Measurements from ENCODE around the gene AIG1. TPM values are rescaled to one million over a fixed set of nuclear protein-coding genes. Genes with fewer than 3 reads are reported as not detected.

Gene AIG1
- total and polyA plus RNA-seq, 2 of the 13 experiments (the other 11 are each of a cell fraction or from before 2014, with no cell fraction given): 115 to 197 TPM

DNA sequence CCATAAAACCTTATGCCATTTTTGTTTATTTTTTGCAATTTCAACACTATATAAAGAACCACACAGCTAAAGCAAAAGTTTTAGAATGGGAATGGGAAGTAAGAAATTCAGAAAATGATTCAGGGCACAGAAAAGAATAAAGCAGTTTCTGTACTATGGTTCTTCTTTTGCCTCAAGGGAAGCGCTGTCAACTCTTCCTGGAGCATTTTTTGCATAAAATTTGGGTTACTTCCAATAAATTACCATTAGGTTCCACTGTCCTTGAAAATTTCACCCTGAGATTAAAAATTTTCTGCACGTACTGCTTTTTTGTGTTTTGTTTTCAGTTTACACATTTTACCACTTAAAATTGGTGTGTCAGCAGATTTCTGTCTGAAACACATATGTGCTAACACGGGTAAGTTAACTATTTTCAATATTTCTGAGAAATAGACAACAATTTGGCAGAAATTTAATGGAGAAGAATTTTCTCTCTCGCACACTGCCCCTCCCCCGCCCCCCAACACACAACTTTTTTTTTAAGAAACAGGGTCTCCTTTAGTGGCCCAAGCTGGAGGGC is 310.2 kb downstream of the AIG1 start:
- in situ Hi-C loops (cut with HindIII; ENCODE audit: extremely low pct_ligation_motif_present, low pct_unique_long_range_greater_than_20kb): no loop called here
- no peaks in the 10 kb centered on the region for H3K36me3 ChIP-seq (replicated peaks in 1 of 2; ENCODE audit: control insufficient read depth in 1 of 2, insufficient read depth in 2 of 2, low read length in 2 of 2)
- H3K79me2 ChIP-seq (ENCODE audit: insufficient read depth, low read length): no peaks in the 10 kb centered on the region
- no peaks in the 10 kb centered on the region for H4K20me1 ChIP-seq (ENCODE audit: insufficient read depth, low read length)
- H3K4me1 ChIP-seq (ENCODE audit: insufficient read depth, low read length): no peaks in the 10 kb centered on the region; the same call in 1 of the 2 replicates
- FAIRE-seq: no peak
- BruUV-seq (replicated peaks): no TSS peak
- ChIA-PET POLR2A (no interaction called here), CTCF (ENCODE audit: low intra/inter-chr PET ratio, low total read pairs) (no interaction called here)
- no peak for DNase-seq (ENCODE audit: low spot score)
- WGBS (ENCODE audit: low lambda C conversion rate): 73% methylated on average over 5 of the region's 5 CpGs
- H3K27me3 ChIP-seq (ENCODE audit: control insufficient read depth in 1 of 2, insufficient read depth in 2 of 2, low read length in 2 of 2): no peaks in the 10 kb centered on the region
- no peak overlapping the region for H3K27ac ChIP-seq (ENCODE audit: extremely low read length, insufficient read depth, low read length)
- no peaks in the 10 kb centered on the region for H3K9me3 ChIP-seq (ENCODE audit: low read length)
- H2AFZ ChIP-seq (ENCODE audit: low read length): no peak overlapping the region
- H3K9ac ChIP-seq (ENCODE audit: insufficient read depth, low read depth, low read length): no peak overlapping the region
- H3K4me2 ChIP-seq (ENCODE audit: low read depth, low read length): no peak overlapping the region
- intact Hi-C loops (cut with micrococcal nuclease; ENCODE audit: unreplicated experiment): no loop called here
- no peak for ATAC-seq
- TF ChIP-seq TCF7 (IDR thresholded peaks at IDR 0.05; ENCODE audit: low read depth) (no peak), SALL1 (CRISPR knock-in tag; IDR thresholded peaks at IDR 0.05) (no peak), MAFK (conservative IDR thresholded peaks at IDR 0.05 in 1 of 2, IDR thresholded peaks at IDR 0.05 in 1 of 2; ENCODE audit: low read length in 2 of 2) (peak; percentile 98 to 99), MAFF (IDR thresholded peaks at IDR 0.05; ENCODE audit: low read depth, low read length) (peak; percentile 98), PRPF4 (IDR thresholded peaks at IDR 0.05; ENCODE audit: low read depth, low read length, poor library complexity, severe bottlenecking) (no peak), ARNT (IDR thresholded peaks at IDR 0.05) (no peak)
- TF ChIP-seq, protein P1, sequence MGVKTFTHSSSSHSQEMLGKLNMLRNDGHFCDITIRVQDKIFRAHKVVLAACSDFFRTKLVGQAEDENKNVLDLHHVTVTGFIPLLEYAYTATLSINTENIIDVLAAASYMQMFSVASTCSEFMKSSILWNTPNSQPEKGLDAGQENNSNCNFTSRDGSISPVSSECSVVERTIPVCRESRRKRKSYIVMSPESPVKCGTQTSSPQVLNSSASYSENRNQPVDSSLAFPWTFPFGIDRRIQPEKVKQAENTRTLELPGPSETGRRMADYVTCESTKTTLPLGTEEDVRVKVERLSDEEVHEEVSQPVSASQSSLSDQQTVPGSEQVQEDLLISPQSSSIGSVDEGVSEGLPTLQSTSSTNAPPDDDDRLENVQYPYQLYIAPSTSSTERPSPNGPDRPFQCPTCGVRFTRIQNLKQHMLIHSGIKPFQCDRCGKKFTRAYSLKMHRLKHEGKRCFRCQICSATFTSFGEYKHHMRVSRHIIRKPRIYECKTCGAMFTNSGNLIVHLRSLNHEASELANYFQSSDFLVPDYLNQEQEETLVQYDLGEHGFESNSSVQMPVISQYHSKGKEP (CRISPR knock-in tag; IDR thresholded peaks at IDR 0.05): no peak
- H3K4me3 ChIP-seq (replicated peaks in 1 of 3; ENCODE audit: insufficient read depth in 1 of 3, low read depth in 2 of 3, low read length in 3 of 3): no peak overlapping the region

Data from HepG2 (cell line).